GM06990 (cell line): ENCODE data around the gene NOSIP.
A peak's percentile ranks its signal among the peaks of the same experiment; 100 is the strongest.
"Not testable (repeated sequence)": the region's sequence is repeated elsewhere in the genome, so short reads cannot be mapped to it uniquely, and the experiment has no call there.

Experiments
- DNase-seq: peaks from one replicate; pipeline ENCODE4 v3.0.0-alpha.2; 2011; ENCODE audit not compliant: insufficient read length; ENCODE audit errors: extremely low read depth
- H3K27me3 ChIP-seq: replicated peaks from 2 replicates; pipeline ENCODE4 v1.6.0; 2011; ENCODE audit warnings: low read length; ENCODE audit not compliant: control insufficient read depth, insufficient read depth
- H3K36me3 ChIP-seq: 2 replicates; pipeline ENCODE4 v1.5.1; 2011; ENCODE audit warnings: low read length; ENCODE audit not compliant: control insufficient read depth, insufficient read depth
- H3K4me3 ChIP-seq: replicated peaks from 2 replicates; pipeline ENCODE4 v1.5.1; 2011; ENCODE audit warnings: low read depth, mild to moderate bottlenecking, control low read depth, low read length
- CTCF ChIP-seq: IDR thresholded peaks from 2 replicates; pipeline ENCODE4 v1.5.1; 2011; ENCODE audit warnings: low read length, control low read depth, mild to moderate bottlenecking, inconsistent platforms; ENCODE audit not compliant: insufficient read depth, poor library complexity, severe bottlenecking

The NOSIP gene

GRCh38 chr19:49580264-49581006 lies at the start of gene NOSIP:
NOSIP (minus strand) TSS chr19:49580556; CDS start chr19:49560691, 19,865 bp downstream.
- no peaks in the 10 kb centered on the region; the same call in 1 of the 2 replicates for H3K36me3 ChIP-seq
- TF ChIP-seq CTCF, result no peak
- DNase-seq, result peak; percentile 91
- H3K4me3 ChIP-seq, result peak within 1 kb of the TSS; percentile 68
- H3K27me3 ChIP-seq, result no peaks in the 10 kb centered on the region

- Histone ChIP-seq H3K27me3 (no peaks in the 10 kb centered on the region), H3K4me3 (no peak overlapping the region), H3K36me3 (peaks cover 5% of the 10 kb centered on the region)
- no peak for TF ChIP-seq CTCF
- DNase-seq, result no peak
Observed at GRCh38 chr19:49629659-49630058, 49.3 kb upstream of the NOSIP start.

GRCh38 chr19:49626226-49626625 lies 45.9 kb upstream of the NOSIP start:
- H3K4me3 ChIP-seq, result no peak overlapping the region
- no peak for TF ChIP-seq CTCF
- DNase-seq, result no peak
- peaks cover 7% of the 10 kb centered on the region for H3K36me3 ChIP-seq
- H3K27me3 ChIP-seq, result no peaks in the 10 kb centered on the region

- H3K4me3 ChIP-seq, result no peak overlapping the region
- H3K27me3 ChIP-seq, result no peaks in the 10 kb centered on the region
- no peak for TF ChIP-seq CTCF
- peaks cover 8% of the 10 kb centered on the region for H3K36me3 ChIP-seq
- no peak for DNase-seq
Observed at GRCh38 chr19:49624967-49625910, 44.9 kb upstream of the NOSIP start.

GRCh38 chr19:49617860-49618259 lies 37.5 kb upstream of the NOSIP start:
- H3K36me3 ChIP-seq, result peaks cover 18% of the 10 kb centered on the region
- DNase-seq, H3K27me3 ChIP-seq, H3K4me3 ChIP-seq: not testable (repeated sequence)

- Histone ChIP-seq H3K27me3 (no peaks in the 10 kb centered on the region), H3K4me3 (no peak overlapping the region), H3K36me3 (peaks cover 18% of the 10 kb centered on the region)
- TF ChIP-seq CTCF, result no peak
- DNase-seq, result no peak
Observed at GRCh38 chr19:49616945-49617344, 36.6 kb upstream of the NOSIP start.
